GM12801 (cell line): ENCODE measurements around the gene CRIP1.

Experiments used
- CTCF ChIP-seq: IDR thresholded peaks from one replicate; pipeline ENCODE4 v1.5.1; 2011; ENCODE audit warnings: control low read depth; ENCODE audit not compliant: insufficient read length; ENCODE audit errors: extremely low read depth

Gene CRIP1

GRCh38 chr14:105486163-105486973 lies at the start of gene CRIP1:
CRIP1 (plus strand) TSS chr14:105486886; CDS start chr14:105487260, 374 bp downstream.
- no peak for TF ChIP-seq CTCF

GRCh38 chr14:105436891-105437722 lies 49.6 kb upstream of the CRIP1 start:
- no peak for TF ChIP-seq CTCF

- TF ChIP-seq CTCF, result no peak
Measured at GRCh38 chr14:105437723-105438500, 48.8 kb upstream of the CRIP1 start.

- no peak for TF ChIP-seq CTCF
Measured at GRCh38 chr14:105439179-105439578, 47.5 kb upstream of the CRIP1 start.

- TF ChIP-seq CTCF, result no peak
Measured at GRCh38 chr14:105439710-105440553, 46.8 kb upstream of the CRIP1 start.

GRCh38 chr14:105440554-105440900 lies 46.2 kb upstream of the CRIP1 start:
- no peak for TF ChIP-seq CTCF

GRCh38 chr14:105440992-105441391 lies 45.7 kb upstream of the CRIP1 start:
- no peak for TF ChIP-seq CTCF
